ENCODE measurements around the gene CNP. TPM values are rescaled to one million over a fixed set of nuclear protein-coding genes. Genes with fewer than 3 reads are reported as not detected.

CNP gene
- total RNA-seq, 4 donors from 2014 or later, result 10.2 to 74.7 (median 40.2) TPM

DNA sequence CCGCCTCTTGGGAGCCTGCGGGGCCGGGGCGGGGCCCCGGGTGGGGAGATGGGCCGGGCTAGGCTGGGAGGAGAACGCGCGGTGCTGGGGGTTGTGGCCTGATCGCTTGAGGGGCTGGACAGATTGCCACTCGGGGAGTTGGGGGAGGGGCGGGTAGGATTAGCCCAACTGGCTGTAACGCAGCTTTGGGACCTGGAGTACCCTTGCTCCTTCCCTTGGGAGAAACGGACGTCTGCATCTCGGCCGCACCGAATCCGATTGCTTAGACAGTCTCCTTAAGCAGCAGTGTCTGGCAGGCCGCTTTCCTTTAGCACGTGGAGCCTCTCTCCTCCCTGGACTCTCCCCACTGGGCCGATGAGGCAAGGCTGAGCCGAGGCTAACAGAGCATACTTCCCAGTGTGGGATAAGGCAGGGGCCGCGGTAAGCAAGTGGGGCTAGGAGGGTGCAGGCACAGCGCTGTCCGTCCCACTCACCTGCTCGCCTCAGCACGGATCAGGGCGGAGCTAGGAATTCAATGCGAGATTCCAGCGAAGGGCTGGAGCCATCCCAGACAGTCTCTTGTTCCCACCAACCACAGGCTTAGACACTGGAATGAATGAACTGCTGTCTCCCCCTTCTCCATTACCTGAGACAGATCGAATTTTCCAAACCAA, 47.3 kb upstream of the CNP start:
- peak overlapping the region; percentile 73 to 74 for H3K4me3 ChIP-seq
- H3K4me1 ChIP-seq, result peaks cover 0 to 11% of the 10 kb centered on the region in 2 donors
- H3K27me3 ChIP-seq, result no peaks in the 10 kb centered on the region
- no peaks in the 10 kb centered on the region for H3K9me3 ChIP-seq
- no peak for DNase-seq
- H3K36me3 ChIP-seq, result no peaks in the 10 kb centered on the region
- peak overlapping the region; percentile 64 to 79 for H3K27ac ChIP-seq
- TF ChIP-seq POLR2A (IDR thresholded peaks at IDR 0.05), result no peak
- TF ChIP-seq, protein P1, sequence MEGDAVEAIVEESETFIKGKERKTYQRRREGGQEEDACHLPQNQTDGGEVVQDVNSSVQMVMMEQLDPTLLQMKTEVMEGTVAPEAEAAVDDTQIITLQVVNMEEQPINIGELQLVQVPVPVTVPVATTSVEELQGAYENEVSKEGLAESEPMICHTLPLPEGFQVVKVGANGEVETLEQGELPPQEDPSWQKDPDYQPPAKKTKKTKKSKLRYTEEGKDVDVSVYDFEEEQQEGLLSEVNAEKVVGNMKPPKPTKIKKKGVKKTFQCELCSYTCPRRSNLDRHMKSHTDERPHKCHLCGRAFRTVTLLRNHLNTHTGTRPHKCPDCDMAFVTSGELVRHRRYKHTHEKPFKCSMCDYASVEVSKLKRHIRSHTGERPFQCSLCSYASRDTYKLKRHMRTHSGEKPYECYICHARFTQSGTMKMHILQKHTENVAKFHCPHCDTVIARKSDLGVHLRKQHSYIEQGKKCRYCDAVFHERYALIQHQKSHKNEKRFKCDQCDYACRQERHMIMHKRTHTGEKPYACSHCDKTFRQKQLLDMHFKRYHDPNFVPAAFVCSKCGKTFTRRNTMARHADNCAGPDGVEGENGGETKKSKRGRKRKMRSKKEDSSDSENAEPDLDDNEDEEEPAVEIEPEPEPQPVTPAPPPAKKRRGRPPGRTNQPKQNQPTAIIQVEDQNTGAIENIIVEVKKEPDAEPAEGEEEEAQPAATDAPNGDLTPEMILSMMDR (IDR thresholded peaks at IDR 0.05), result no peak
- intact Hi-C loops (cut with DNase I; ENCODE audit: low total_unique reads), result no loop called here

DNA sequence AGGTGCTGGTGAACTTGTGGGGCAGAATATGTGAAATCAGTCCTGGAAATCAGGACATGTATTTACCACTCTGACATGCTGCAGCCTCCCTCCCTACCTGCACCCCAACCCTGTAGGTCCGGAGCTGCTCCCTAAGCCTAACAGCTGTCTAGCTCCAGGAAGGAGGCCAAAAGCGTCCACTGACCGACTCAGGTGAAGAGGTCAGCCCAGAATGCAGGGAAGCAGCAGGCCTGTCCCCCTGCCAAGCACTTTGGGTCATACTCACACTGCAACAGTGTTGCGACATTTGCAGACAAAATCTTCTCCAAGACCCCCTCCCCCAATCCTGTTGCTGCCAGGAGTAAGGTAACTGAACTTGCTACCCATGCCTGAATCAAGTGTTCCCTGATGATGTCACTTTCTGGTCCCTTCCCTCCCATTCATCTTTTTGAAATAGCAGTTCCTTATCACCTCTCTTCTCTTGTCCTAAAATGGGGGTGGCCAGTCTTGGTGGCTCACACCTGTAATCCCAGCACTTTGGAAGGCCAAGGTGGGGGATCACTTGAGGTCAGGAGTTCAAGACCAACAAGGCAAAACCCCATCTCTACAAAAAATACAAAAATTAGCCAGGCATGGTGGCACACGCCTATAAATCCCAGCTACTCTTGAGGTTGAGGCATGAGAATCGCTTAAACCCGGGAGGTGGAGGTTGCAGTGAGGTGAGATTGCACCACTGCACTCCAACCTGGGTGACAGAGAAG, 46.6 kb upstream of the CNP start:
- Histone ChIP-seq H3K9me3 (no peaks in the 10 kb centered on the region), H3K27ac (peak overlapping the region in 1 of 2 donors; percentile 79), H3K27me3 (no peaks in the 10 kb centered on the region), H3K4me3 (no peak overlapping the region), H3K36me3 (no peaks in the 10 kb centered on the region), H3K4me1 (peaks cover 0 to 11% of the 10 kb centered on the region in 2 donors)
- DNase-seq, result peak; percentile 46 to 54
- TF ChIP-seq POLR2A (IDR thresholded peaks at IDR 0.05), result no peak
- TF ChIP-seq, protein P1 (IDR thresholded peaks at IDR 0.05), result no peak
- intact Hi-C loops (cut with DNase I; ENCODE audit: low total_unique reads), result loop anchor here (5.0 kb wide), 1 partner anchor 102 kb away; the partner anchor contains the start of gene NKIRAS2

DNA sequence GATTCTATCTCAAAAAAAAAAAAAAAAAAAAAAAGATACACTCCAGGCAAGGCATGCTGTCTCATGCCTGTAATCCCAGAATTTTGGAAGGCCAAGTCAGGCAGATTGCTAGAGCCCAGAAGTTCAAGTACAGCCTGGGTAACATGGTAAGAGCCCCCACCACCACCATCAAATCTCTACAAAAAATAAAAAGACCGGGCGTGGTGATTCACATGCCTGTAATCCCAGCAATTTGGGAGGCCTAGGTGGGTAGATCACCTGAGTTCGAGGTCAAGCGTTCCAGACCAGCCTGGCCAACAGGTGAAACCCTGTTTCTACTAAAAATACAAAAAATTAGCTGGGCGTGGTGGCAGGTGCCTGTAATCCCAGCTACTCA, 46.0 kb upstream of the CNP start:
- Histone ChIP-seq H3K27ac (no peak overlapping the region), H3K36me3 (no peaks in the 10 kb centered on the region), H3K4me1 (peaks cover 0 to 11% of the 10 kb centered on the region in 2 donors), H3K9me3 (no peaks in the 10 kb centered on the region), H3K4me3 (no peak overlapping the region), H3K27me3 (no peaks in the 10 kb centered on the region)
- intact Hi-C loops (cut with DNase I; ENCODE audit: low total_unique reads), result loop anchor here (5.0 kb wide), 1 partner anchor 102 kb away; the partner anchor contains the start of gene NKIRAS2
- TF ChIP-seq POLR2A (IDR thresholded peaks at IDR 0.05), result no peak
- TF ChIP-seq, protein P1 (IDR thresholded peaks at IDR 0.05), result no peak
- no peak for DNase-seq

DNA sequence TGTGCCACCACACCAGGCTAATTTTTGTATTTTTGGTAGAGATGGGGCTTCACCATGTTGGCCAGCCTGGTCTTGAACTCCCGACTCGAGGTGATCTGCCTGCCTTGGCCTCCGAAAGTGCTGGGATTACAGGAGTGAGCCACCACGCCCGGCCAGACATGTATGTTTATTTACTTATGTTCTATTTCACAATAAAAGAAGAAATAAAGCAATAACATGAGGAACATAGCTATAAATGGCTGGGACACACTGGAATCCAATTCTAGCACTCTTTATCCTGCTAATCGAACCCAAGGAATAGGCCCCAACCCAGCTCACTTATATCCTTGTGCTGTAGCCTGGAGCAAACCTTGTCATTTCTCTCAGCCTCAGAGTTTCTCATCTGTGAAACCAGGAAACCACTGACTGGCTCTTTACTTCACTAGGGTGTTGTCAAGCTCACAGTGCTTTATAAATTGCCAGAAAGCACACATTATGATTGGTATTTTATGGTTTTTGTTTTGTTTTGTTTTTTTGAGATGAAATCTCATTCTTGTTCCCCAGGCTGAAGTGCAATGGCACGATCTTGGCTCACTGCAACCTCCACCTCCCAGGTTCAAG, 40.5 kb upstream of the CNP start:
- Histone ChIP-seq H3K4me1 (no peaks in the 10 kb centered on the region), H3K27me3 (no peaks in the 10 kb centered on the region), H3K9me3 (no peaks in the 10 kb centered on the region), H3K27ac (no peak overlapping the region), H3K36me3 (no peaks in the 10 kb centered on the region), H3K4me3 (no peak overlapping the region)
- intact Hi-C loops (cut with DNase I; ENCODE audit: low total_unique reads), result no loop called here
- TF ChIP-seq POLR2A (IDR thresholded peaks at IDR 0.05), result no peak
- TF ChIP-seq, protein P1 (IDR thresholded peaks at IDR 0.05), result no peak
- DNase-seq, result no peak
